OCI-M2 (cell line): ENCODE results near the gene LRRN2.
"Not testable (repeated sequence)": the region's sequence is repeated elsewhere in the genome, so short reads cannot be mapped to it uniquely, and the experiment has no call there.

Experiments
- DNase-seq: peaks from one replicate; lab custom pipeline; 2025; ENCODE audit not compliant: unreplicated experiment; lab: John Stamatoyannopoulos, UW

Gene LRRN2

DNA sequence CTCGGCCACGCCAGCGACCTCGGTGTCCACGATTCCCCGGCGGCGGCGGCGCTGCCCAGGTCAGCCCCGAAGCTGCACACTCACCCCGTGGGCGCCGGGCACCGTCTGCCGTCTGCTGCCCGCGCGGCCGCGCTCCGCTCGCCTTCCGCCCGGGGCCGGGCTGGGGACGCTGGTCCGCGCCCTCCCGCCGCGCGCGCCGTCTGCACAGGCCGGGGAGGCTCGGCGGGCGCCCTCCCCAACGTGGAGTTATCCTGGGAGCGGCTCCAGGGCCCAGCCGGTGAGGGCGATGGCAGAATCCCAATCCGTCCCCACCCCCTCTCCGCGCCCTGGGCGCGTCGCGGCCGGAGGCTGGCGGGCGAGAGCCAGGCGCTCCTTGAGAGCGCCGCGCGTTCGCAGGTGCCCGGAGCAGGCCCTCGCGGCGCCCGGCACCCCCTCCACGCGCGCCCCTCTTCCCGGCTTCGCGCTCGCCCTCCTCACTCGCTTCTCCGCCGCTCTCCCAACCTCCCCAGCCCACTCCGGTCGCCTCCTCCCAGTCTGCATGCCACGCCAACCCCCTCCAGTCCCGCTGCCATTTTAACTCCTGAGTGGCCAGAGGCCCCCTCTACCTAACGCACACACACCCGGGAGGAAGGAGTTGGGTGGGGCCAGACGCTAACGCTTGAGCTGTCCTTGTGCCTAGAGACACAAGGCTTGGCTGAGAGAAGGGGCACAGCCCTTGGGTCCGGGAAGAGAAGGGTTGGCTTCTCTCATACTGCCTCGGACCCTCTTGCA is at the start of gene LRRN2:
Gene LRRN2 (minus strand): TSS at position 503 of the 771 bp plus-strand sequence. CDS start 65,746 bp downstream, outside the sequence.
- DNase-seq, result no peak

DNA sequence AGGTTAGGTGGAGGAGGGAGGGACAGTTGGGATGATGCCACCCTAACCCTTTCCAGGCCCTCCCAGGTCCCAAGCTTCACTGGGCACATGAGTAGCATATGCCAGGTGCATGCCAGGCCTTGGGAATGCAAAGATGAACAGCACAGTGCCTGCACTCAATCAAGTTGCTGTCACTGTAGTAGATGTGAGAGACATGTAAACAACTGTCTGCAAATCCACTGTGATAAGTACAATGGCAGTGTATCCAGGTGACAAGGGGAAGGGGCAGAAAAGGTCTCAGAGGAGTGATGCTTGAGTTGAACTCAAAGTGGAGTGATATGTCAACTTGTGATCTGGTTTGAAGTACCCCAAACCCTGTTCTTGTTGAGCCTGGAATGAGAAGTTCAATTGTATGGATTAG is 49.5 kb upstream of the LRRN2 start:
- no peak for DNase-seq

- no peak for DNase-seq
Measured at GRCh38 chr1:204733869-204734596, 48.5 kb upstream of the LRRN2 start.

- DNase-seq, result no peak
Measured at GRCh38 chr1:204733289-204733688, 47.8 kb upstream of the LRRN2 start.

DNA sequence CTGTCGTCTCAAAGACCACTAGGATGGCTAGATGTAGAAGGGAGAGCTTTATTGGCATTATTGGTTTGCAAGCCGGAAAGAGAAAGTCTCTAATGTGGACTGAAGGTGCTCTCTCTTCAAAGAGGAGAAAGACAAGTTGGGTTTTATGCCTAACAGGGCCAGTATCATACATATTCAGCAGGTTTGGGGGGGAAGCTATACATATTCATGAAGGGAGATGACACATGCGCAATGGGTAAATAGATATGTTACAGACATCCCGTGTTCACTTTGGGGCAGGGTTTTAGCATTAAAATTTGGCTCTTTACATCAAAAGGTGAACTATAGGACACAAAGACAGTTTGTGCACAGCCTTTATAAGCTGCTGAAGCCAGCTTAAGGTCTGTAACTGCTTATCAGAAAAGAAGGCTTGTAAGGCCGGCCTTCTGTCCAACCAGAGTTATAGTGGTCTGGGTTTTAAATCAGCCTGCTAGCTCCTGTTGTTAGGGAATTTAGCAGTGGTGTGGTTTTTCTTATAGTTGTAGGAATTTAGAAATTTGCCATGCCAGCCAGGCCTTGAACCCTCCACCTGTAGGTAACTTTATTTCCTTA is 46.5 kb upstream of the LRRN2 start:
- DNase-seq, result no peak

GRCh38 chr1:204731509-204731908 is 46.0 kb upstream of the LRRN2 start:
- no peak for DNase-seq

- no peak for DNase-seq
Measured at GRCh38 chr1:204730826-204731459, 45.4 kb upstream of the LRRN2 start.

DNA sequence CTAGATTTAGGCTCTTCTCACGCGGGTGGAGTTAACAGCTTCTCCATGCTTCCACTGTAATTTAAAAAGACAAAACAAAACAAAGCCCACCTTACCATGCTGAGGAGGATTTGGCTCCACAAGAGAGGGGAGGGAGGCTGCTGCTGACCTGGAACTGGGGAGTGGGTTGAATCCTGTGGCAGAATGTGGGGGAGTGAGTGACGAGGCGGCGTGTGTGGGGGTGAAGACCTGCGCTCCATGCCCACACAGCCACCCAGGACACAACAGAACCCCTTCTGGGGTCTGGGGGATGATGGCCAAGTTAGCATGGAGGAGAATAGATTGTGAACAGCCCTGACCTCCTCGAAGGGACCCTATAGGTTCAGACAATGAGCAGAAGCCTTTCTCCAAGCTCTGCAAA is 44.0 kb upstream of the LRRN2 start:
- DNase-seq, result no peak

- no peak for DNase-seq
Measured at GRCh38 chr1:204728456-204728855, 42.9 kb upstream of the LRRN2 start.

DNA sequence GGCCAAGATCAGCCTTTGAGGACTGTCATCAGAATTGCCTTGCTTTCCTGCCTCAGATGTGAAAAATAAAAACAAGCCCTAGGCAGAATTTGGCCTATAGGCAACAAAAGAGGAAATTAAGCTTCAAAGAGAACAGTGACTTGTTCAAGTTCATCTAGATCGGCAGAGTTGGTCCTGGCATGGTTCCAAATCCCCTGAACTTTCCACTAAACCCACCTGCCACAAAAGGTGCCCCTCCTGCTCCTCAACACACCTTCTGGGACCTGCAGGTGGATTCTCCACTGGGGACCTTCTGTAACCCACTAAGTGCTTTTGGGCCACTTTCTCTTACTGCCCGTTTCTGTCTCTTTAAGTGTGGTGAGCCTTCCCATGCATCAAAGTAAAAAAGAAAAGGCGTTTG is 42.5 kb upstream of the LRRN2 start:
- no peak for DNase-seq

GRCh38 chr1:204727438-204727837 is 41.9 kb upstream of the LRRN2 start:
- not testable (repeated sequence) for DNase-seq

GRCh38 chr1:204726478-204726877 is 40.9 kb upstream of the LRRN2 start:
- no peak for DNase-seq

DNA sequence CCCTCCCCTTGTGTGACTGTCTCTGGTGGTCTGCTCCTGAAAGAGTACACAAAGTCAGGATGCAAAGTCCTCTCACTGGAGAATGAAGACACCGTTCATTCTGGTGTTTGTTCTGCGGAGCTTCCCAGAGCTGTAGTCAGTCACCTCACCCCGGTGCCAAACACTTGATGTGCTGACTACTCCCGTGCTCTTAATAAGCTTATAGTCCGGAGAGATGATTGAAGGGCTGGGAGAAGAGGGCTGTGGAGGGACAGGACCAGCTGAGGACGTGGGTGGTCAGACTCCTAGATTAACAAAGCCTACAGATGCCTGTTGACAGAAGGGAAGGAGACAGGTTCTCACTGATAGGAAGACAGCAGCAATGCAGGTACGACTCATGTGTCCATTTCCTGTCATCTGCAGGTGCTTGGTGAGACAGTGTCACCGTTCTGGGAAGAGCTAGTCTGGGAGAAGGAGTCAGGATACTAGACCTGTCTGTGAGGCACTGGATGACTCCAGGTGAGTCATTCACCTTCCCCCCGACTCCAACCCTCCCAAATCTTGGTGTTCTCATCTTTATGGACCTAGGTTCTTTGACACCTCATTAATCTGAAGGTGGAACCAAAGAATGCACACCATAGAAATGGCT is 40.4 kb upstream of the LRRN2 start:
- DNase-seq, result no peak

- no peak for DNase-seq
Measured at GRCh38 chr1:204723131-204723787, 37.7 kb upstream of the LRRN2 start.

DNA sequence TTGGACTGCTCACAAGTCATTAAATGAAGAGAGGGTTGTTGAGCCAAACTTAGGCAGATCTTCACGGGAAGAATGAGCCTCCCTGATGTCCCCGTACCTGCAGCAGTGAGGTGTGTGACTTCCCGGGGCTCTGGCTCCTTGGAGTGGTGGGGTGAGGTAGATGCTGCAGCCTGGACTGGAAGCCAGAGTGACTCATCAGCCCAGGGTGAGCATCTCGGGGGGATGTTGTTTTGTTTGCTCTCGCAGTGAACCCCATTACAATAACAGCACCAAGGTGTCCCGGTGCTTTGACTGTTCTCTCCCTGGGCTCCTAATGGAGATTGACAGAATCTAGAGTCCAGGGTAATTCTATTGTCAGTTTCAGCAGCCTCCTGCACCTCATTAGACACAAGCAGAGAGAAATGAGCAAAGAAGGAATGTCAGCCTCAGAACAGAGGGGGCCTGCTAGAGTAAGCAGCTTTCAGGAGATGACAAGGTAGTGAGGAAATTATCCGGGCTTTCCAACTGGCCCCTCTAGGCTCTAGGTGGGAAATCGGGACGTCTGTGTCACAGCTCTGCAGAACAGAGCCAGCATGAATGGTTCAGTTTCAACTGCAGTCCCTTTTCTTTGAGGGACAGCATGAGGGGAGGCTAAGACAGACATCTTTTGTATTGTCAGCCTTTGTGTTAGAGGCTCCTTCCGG is 36.0 kb upstream of the LRRN2 start:
- DNase-seq, result no peak

- DNase-seq, result no peak
Measured at GRCh38 chr1:204716660-204717059, 31.1 kb upstream of the LRRN2 start.

- DNase-seq, result no peak
Measured at GRCh38 chr1:204714861-204715511, 29.4 kb upstream of the LRRN2 start.

DNA sequence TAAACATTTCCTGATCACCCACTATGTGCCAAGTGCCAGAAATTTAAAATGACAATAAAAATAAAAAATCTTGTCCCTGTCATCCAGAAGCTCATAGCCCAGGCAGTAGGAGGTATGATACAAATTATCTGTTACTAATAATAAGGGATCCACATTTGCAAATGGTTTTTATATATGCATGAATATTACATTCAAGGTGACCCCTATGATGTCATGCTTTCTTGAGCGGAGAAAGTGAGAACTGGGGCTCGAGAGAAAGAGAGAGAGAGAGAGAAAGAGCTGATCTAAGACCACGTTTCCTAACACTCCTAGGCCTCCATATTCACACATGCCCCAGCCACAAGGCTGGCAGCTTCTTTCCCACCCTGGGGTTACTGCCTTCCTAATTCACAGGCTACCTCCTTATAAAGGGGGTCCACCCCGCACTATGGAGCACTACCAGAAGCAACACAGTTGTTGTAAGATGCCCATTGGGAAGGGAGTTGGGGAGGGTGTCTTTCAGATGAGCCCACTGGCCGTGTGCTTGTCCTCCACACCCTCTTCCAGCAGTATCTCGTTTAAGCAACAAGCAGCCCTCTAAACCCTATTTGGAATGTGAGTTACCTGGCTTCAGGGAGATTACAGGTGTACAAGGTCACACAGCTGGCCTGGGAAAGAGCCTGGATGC is 28.8 kb upstream of the LRRN2 start:
- no peak for DNase-seq

DNA sequence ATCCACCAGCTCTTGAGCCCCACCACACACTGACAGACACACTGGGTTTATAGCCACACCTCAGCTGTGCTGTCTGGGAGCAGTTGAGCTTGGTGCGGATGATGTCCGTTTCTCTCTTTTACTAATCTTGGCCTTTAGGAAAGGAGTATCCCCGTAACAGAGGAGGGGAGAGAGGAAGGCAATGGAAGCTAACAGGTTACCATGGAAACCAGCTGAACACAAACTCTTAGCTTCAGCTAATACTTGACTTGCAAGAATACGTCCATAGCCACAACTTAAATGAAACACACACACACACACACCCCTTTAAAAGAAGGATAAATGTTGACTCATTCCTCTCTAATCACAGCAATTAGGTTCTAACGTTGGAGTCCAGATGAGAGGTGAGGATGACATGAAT is 28.0 kb upstream of the LRRN2 start:
- DNase-seq, result no peak
